ENCODE measurements around the gene RALGDS. TPM values are rescaled to one million over a fixed set of nuclear protein-coding genes. Genes with fewer than 3 reads are reported as not detected.
A peak's percentile ranks its signal among the peaks of the same experiment; 100 is the strongest.

RALGDS gene
- total and polyA plus RNA-seq, 2 of the 13 experiments (the other 11 are each of a cell fraction or from before 2014, with no cell fraction given), result 12.9 to 25.5 TPM

- TF ChIP-seq HDAC6 (IDR thresholded peaks at IDR 0.05; ENCODE audit: low read depth, low read length) (no peak), RNF2 (conservative IDR thresholded peaks at IDR 0.05; ENCODE audit: low read depth) (peak; percentile 96), TEAD3 (CRISPR knock-in tag; optimal IDR thresholded peaks at IDR 0.05; ENCODE audit: borderline replicate concordance) (peak; percentile 58), RXRB (CRISPR knock-in tag; IDR thresholded peaks at IDR 0.05; ENCODE audit: borderline replicate concordance) (peak; percentile 47; the same call in 1 of the 2 replicates), SALL1 (CRISPR knock-in tag; IDR thresholded peaks at IDR 0.05) (peak; percentile 81), THRA (CRISPR knock-in tag; IDR thresholded peaks at IDR 0.05; ENCODE audit: borderline replicate concordance) (peak; percentile 42; the same call in 1 of the 2 replicates), ZBTB34 (CRISPR knock-in tag; IDR thresholded peaks at IDR 0.05) (peak; percentile 64; the same call in 1 of the 2 replicates), MYC (CRISPR knock-in tag; IDR thresholded peaks at IDR 0.05; ENCODE audit: borderline replicate concordance) (peak; percentile 100), FOXO1 (CRISPR knock-in tag; IDR thresholded peaks at IDR 0.05) (peak; percentile 60), ATF4 (CRISPR knock-in tag; IDR thresholded peaks at IDR 0.05) (no peak; a peak in 1 of 4 replicates), MEIS1 (CRISPR knock-in tag; IDR thresholded peaks at IDR 0.05; ENCODE audit: borderline replicate concordance) (peak; percentile 83), NFE2L1 (CRISPR knock-in tag; IDR thresholded peaks at IDR 0.05; ENCODE audit: borderline replicate concordance) (no peak), KDM1A (CRISPR knock-in tag; IDR thresholded peaks at IDR 0.05) (no peak), MAZ (IDR thresholded peaks at IDR 0.05; ENCODE audit: borderline replicate concordance, low read depth, low read length) (0 out of 2 replicates have a peak, but pooled peaks have one; percentile 38), MAZ (CRISPR knock-in tag; IDR thresholded peaks at IDR 0.05; ENCODE audit: low read depth) (peak; percentile 94), ZNF430 (CRISPR knock-in tag; IDR thresholded peaks at IDR 0.05) (peak; percentile 39; the same call in 1 of the 2 replicates), ZNF547 (CRISPR knock-in tag; IDR thresholded peaks at IDR 0.05) (peak; percentile 55), THAP9 (CRISPR knock-in tag; IDR thresholded peaks at IDR 0.05; ENCODE audit: borderline replicate concordance) (no peak), ZSCAN25 (CRISPR knock-in tag; IDR thresholded peaks at IDR 0.05) (peak; percentile 62; the same call in 1 of the 2 replicates), TMF1 (CRISPR knock-in tag; IDR thresholded peaks at IDR 0.05; ENCODE audit: low read depth) (no peak), ZNF343 (CRISPR knock-in tag; IDR thresholded peaks at IDR 0.05) (peak; percentile 72; the same call in 1 of the 2 replicates), SMC3 (IDR thresholded peaks at IDR 0.05; ENCODE audit: low read length) (no peak), BRD4 (CRISPR knock-in tag; IDR thresholded peaks at IDR 0.05) (0 out of 2 replicates have a peak, but pooled peaks have one; percentile 21)
Observed at GRCh38 chr9:133149130-133150015, 28.3 kb upstream of the RALGDS start (continued).
